ENCODE measurements around the gene PARD3B.

- TF ChIP-seq EZH2phosphoT487 (IDR thresholded peaks at IDR 0.05; ENCODE audit: borderline replicate concordance, low read length) (no peak), CTCF (conservative IDR thresholded peaks at IDR 0.05; ENCODE audit: low read depth, low read length) (no peak)
Observed at GRCh38 chr2:204795156-204795555, 249.9 kb downstream of the PARD3B start.

All from PC-3 (cell line).